Mononuclear cell (primary cell): ENCODE data around the gene HRH1. TPM values are rescaled to one million over a fixed set of nuclear protein-coding genes. Genes with fewer than 3 reads are reported as not detected.

Experiments
- H3K27me3 ChIP-seq: 2 replicates; pipeline ENCODE4 v1.6.0; 2011; ENCODE audit warnings: low read length, control low read depth; ENCODE audit not compliant: insufficient read depth
- H3K4me1 ChIP-seq: 2 replicates; pipeline ENCODE4 v1.5.1; 2011; ENCODE audit warnings: mild to moderate bottlenecking, low read length, control low read depth; ENCODE audit not compliant: insufficient read depth
- H3K4me3 ChIP-seq: 2 replicates; pipeline ENCODE4 v1.5.1; 2011; ENCODE audit warnings: mild to moderate bottlenecking, low read length, moderate library complexity
- H3K9me3 ChIP-seq: 2 replicates; pipeline ENCODE4 v1.5.1; 2011; ENCODE audit warnings: low read depth, mild to moderate bottlenecking, control low read depth, low read length
- total RNA-seq: library from RNA; depleted of rRNA; stranded (reverse); fragments of >200 nt; gene quantifications from one replicate; pipeline ENCODE4 v1.2.3, GENCODE V29; 2012

Gene HRH1
- total RNA-seq, 1 donor, result 2.4 TPM

GRCh38 chr3:11136116-11136515 lies 18.2 kb upstream of the HRH1 start:
- Histone ChIP-seq H3K4me3 (no peak overlapping the region), H3K27me3 (no peaks in the 10 kb centered on the region), H3K4me1 (peaks cover 15% of the 10 kb centered on the region), H3K9me3 (no peaks in the 10 kb centered on the region)

- Histone ChIP-seq H3K9me3 (no peaks in the 10 kb centered on the region), H3K27me3 (no peaks in the 10 kb centered on the region), H3K4me3 (no peak overlapping the region), H3K4me1 (peaks cover 16% of the 10 kb centered on the region)
Measured at GRCh38 chr3:11136830-11137626, 17.3 kb upstream of the HRH1 start.

GRCh38 chr3:11137627-11137959 lies 16.7 kb upstream of the HRH1 start:
- peaks cover 16% of the 10 kb centered on the region for H3K4me1 ChIP-seq
- H3K27me3 ChIP-seq, result no peaks in the 10 kb centered on the region
- no peak overlapping the region for H3K4me3 ChIP-seq
- H3K9me3 ChIP-seq, result no peaks in the 10 kb centered on the region

GRCh38 chr3:11138371-11138770 lies 15.9 kb upstream of the HRH1 start:
- peaks cover 16% of the 10 kb centered on the region for H3K4me1 ChIP-seq
- no peaks in the 10 kb centered on the region for H3K27me3 ChIP-seq
- no peak overlapping the region for H3K4me3 ChIP-seq
- H3K9me3 ChIP-seq, result no peaks in the 10 kb centered on the region

GRCh38 chr3:11140030-11140712 lies 14.1 kb upstream of the HRH1 start:
- Histone ChIP-seq H3K4me3 (no peak overlapping the region), H3K4me1 (peaks cover 16% of the 10 kb centered on the region), H3K9me3 (no peaks in the 10 kb centered on the region), H3K27me3 (no peaks in the 10 kb centered on the region)

GRCh38 chr3:11140713-11141104 lies 13.6 kb upstream of the HRH1 start:
- peaks cover 16% of the 10 kb centered on the region for H3K4me1 ChIP-seq
- H3K4me3 ChIP-seq, result no peak overlapping the region
- no peaks in the 10 kb centered on the region for H3K27me3 ChIP-seq
- H3K9me3 ChIP-seq, result no peaks in the 10 kb centered on the region

GRCh38 chr3:11143476-11143875 lies 10.8 kb upstream of the HRH1 start:
- Histone ChIP-seq H3K4me1 (peaks cover 16% of the 10 kb centered on the region), H3K9me3 (no peaks in the 10 kb centered on the region), H3K27me3 (no peaks in the 10 kb centered on the region), H3K4me3 (no peak overlapping the region)

- peaks cover 12% of the 10 kb centered on the region for H3K4me1 ChIP-seq
- no peak overlapping the region for H3K4me3 ChIP-seq
- H3K27me3 ChIP-seq, result no peaks in the 10 kb centered on the region
- H3K9me3 ChIP-seq, result no peaks in the 10 kb centered on the region
Measured at GRCh38 chr3:11144996-11145395, 9.3 kb upstream of the HRH1 start.

GRCh38 chr3:11145888-11146287 lies 8.4 kb upstream of the HRH1 start:
- no peaks in the 10 kb centered on the region for H3K27me3 ChIP-seq
- H3K4me3 ChIP-seq, result no peak overlapping the region
- no peaks in the 10 kb centered on the region for H3K9me3 ChIP-seq
- peaks cover 3% of the 10 kb centered on the region for H3K4me1 ChIP-seq

GRCh38 chr3:11146773-11147660 lies 7.3 kb upstream of the HRH1 start:
- no peaks in the 10 kb centered on the region for H3K4me1 ChIP-seq
- no peak overlapping the region for H3K4me3 ChIP-seq
- H3K27me3 ChIP-seq, result no peaks in the 10 kb centered on the region
- H3K9me3 ChIP-seq, result no peaks in the 10 kb centered on the region

GRCh38 chr3:11150256-11150655 lies 4.0 kb upstream of the HRH1 start:
- Histone ChIP-seq H3K27me3 (peaks cover 20% of the 10 kb centered on the region), H3K4me1 (peaks cover 8% of the 10 kb centered on the region), H3K4me3 (no peak overlapping the region), H3K9me3 (no peaks in the 10 kb centered on the region)

- Histone ChIP-seq H3K4me1 (peaks cover 11% of the 10 kb centered on the region), H3K4me3 (no peak overlapping the region), H3K27me3 (peaks cover 40% of the 10 kb centered on the region), H3K9me3 (no peaks in the 10 kb centered on the region)
Measured at GRCh38 chr3:11152301-11152700, 2.0 kb upstream of the HRH1 start.

- Histone ChIP-seq H3K4me1 (peaks cover 17% of the 10 kb centered on the region), H3K27me3 (peaks cover 43% of the 10 kb centered on the region), H3K9me3 (no peaks in the 10 kb centered on the region), H3K4me3 (no peak overlapping the region)
Measured at GRCh38 chr3:11154953-11155325, 646 bp downstream of the HRH1 start.

GRCh38 chr3:11155341-11156025 lies 1.2 kb downstream of the HRH1 start:
- Histone ChIP-seq H3K4me3 (no peak overlapping the region), H3K9me3 (no peaks in the 10 kb centered on the region), H3K4me1 (peaks cover 22% of the 10 kb centered on the region), H3K27me3 (peaks cover 43% of the 10 kb centered on the region)

- H3K9me3 ChIP-seq, result no peaks in the 10 kb centered on the region
- H3K4me3 ChIP-seq, result no peak overlapping the region
- peaks cover 43% of the 10 kb centered on the region for H3K27me3 ChIP-seq
- peaks cover 25% of the 10 kb centered on the region for H3K4me1 ChIP-seq
Measured at GRCh38 chr3:11156026-11156410, 1.7 kb downstream of the HRH1 start.
